ENCODE data around the gene GMDS.
A peak's percentile ranks its signal among the peaks of the same experiment; 100 is the strongest.

Gene GMDS

GRCh38 chr6:2033544-2033943, 211.9 kb downstream of the GMDS start:
- DNase-seq: peak in 1 of 5 donors; percentile 14

GRCh38 chr6:2030682-2031244, 214.6 kb downstream of the GMDS start:
- no peak for DNase-seq

GRCh38 chr6:2029952-2030351, 215.5 kb downstream of the GMDS start:
- no peak for DNase-seq

- DNase-seq: no peak
Observed at GRCh38 chr6:2029130-2029794, 216.1 kb downstream of the GMDS start.

- DNase-seq: no peak
Observed at GRCh38 chr6:2028457-2029038, 216.9 kb downstream of the GMDS start.

- no peak for DNase-seq
Observed at GRCh38 chr6:2026133-2026532, 219.3 kb downstream of the GMDS start.

GRCh38 chr6:2021713-2022125, 223.7 kb downstream of the GMDS start:
- DNase-seq: no peak

- no peak for DNase-seq
Observed at GRCh38 chr6:2020909-2021308, 224.5 kb downstream of the GMDS start.

- no peak for DNase-seq
Observed at GRCh38 chr6:2019051-2019450, 226.4 kb downstream of the GMDS start.

GRCh38 chr6:2016040-2016439, 229.4 kb downstream of the GMDS start:
- DNase-seq: no peak

- no peak for DNase-seq
Observed at GRCh38 chr6:2008383-2008976, 236.9 kb downstream of the GMDS start.

- DNase-seq: no peak
Observed at GRCh38 chr6:2007165-2007564, 238.2 kb downstream of the GMDS start.

GRCh38 chr6:2004888-2005287, 240.5 kb downstream of the GMDS start:
- no peak for DNase-seq

- DNase-seq: no peak
Observed at GRCh38 chr6:2000962-2001361, 244.4 kb downstream of the GMDS start.

GRCh38 chr6:1997702-1998101, 247.7 kb downstream of the GMDS start:
- no peak for DNase-seq

- no peak for DNase-seq
Observed at GRCh38 chr6:1995636-1996035, 249.8 kb downstream of the GMDS start.

- DNase-seq: no peak
Observed at GRCh38 chr6:1993042-1993441, 252.4 kb downstream of the GMDS start.

GRCh38 chr6:1991332-1991878, 254.0 kb downstream of the GMDS start:
- no peak for DNase-seq

- no peak for DNase-seq
Observed at GRCh38 chr6:1988843-1989242, 256.6 kb downstream of the GMDS start.

GRCh38 chr6:1987640-1988039, 257.8 kb downstream of the GMDS start:
- DNase-seq: no peak

- no peak for DNase-seq
Observed at GRCh38 chr6:1986454-1987243, 258.8 kb downstream of the GMDS start.

- DNase-seq: no peak
Observed at GRCh38 chr6:1984346-1984994, 260.9 kb downstream of the GMDS start.
